ENCODE results near the gene ASPRV1.

ASPRV1 gene

DNA sequence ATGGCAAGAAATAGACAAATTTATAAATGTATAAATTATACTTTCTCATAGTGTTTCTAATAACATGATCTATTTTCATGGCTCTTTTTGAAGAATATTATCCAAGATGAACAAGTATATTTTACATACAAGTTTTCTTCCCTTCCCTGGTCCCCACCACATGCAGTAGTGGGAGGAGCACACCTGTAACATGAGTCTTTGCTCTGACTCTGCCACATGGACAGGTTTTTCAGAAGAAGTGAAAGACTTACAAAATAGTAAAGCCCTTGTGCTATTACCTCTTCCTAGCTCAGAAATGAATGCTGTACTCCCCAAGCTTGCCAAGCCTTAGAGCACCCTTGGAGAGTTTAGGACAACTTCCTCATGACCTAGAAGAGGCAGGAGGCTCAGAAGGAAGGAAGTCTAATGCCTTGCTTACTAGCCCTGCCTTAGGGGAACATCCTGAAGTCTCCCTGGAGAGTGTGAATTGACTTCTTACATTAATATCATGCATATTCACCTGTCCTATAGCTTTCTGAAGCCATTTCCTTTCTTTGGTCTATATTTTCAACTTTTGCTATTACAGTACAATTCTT, 28.1 kb downstream of the ASPRV1 start:
- Histone ChIP-seq H3K36me3 (ENCODE audit: control insufficient read depth, low read depth, low read length) (peaks cover 3% of the 10 kb centered on the region), H3K4me1 (ENCODE audit: control insufficient read depth, low read depth, low read length) (no peaks in the 10 kb centered on the region), H3K27ac (ENCODE audit: low read length) (no peak overlapping the region), H3K9me3 (ENCODE audit: control insufficient read depth, low read depth, low read length) (no peaks in the 10 kb centered on the region), H3K27me3 (ENCODE audit: control insufficient read depth, insufficient read depth, low read length) (no peaks in the 10 kb centered on the region), H3K4me3 (ENCODE audit: low read length) (no peak overlapping the region), H3K9ac (ENCODE audit: low read length) (no peak overlapping the region)

DNA sequence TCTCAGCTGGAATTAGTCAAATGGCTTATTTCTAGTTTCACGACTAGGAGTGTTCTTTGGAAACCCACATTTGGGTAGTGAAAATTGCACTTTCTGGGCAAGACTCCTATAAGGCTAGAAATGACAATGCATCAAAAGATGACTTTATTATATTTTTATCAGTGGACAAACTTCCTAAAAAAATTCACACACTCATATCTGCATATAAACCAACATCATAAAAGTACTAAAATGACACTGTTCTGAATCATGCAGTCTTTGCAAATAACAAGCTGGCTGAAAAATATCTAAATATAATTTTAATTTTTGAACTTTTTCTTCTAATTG, 28.9 kb downstream of the ASPRV1 start:
- no peak overlapping the region for H3K27ac ChIP-seq (ENCODE audit: low read length)
- no peaks in the 10 kb centered on the region for H3K27me3 ChIP-seq (ENCODE audit: control insufficient read depth, insufficient read depth, low read length)
- H3K36me3 ChIP-seq (ENCODE audit: control insufficient read depth, low read depth, low read length): no peaks in the 10 kb centered on the region
- H3K4me3 ChIP-seq (ENCODE audit: low read length): no peak overlapping the region
- no peaks in the 10 kb centered on the region for H3K4me1 ChIP-seq (ENCODE audit: control insufficient read depth, low read depth, low read length)
- no peak overlapping the region for H3K9ac ChIP-seq (ENCODE audit: low read length)
- H3K9me3 ChIP-seq (ENCODE audit: control insufficient read depth, low read depth, low read length): no peaks in the 10 kb centered on the region

DNA sequence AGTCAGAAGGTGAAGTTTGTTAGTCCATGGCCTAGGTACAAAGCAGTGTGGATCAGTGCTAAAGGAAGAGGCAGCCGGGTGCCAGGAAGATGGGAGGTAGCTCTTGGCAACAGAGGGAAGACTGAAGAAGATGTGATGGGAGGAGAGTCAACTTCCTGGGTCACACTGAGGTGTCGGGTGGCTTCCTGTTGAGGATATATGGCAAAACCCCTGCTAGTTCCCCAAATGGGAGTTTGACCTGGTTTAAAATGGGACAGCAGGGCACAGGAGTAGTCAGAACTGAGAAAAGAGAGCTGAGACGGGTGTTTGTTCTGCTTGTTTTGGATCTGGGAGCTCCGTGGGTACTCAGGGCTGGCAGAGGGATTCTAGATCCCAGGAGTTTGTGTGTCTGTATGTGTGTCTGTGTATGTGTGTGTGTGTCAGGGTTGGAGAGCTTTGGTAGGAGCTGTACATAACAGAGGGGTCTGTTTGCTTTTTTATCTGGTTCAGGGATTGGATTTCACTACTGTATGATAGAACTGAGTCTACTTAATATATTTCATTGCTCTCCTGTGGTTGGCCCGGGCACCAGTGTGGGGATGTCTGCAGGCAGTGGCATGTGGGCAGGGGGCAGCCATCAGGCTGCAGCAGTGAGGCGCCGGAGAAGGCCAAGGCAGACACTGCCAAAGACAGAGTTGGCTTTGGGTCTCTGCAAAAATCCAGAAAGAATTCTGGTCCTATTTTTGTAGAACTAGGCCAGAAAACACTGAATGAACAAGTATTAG, 29.4 kb downstream of the ASPRV1 start:
- Histone ChIP-seq H3K27me3 (ENCODE audit: control insufficient read depth, insufficient read depth, low read length) (no peaks in the 10 kb centered on the region), H3K4me3 (ENCODE audit: low read length) (no peak overlapping the region), H3K27ac (ENCODE audit: low read length) (no peak overlapping the region), H3K36me3 (ENCODE audit: control insufficient read depth, low read depth, low read length) (no peaks in the 10 kb centered on the region), H3K4me1 (ENCODE audit: control insufficient read depth, low read depth, low read length) (no peaks in the 10 kb centered on the region), H3K9ac (ENCODE audit: low read length) (no peak overlapping the region), H3K9me3 (ENCODE audit: control insufficient read depth, low read depth, low read length) (no peaks in the 10 kb centered on the region)

DNA sequence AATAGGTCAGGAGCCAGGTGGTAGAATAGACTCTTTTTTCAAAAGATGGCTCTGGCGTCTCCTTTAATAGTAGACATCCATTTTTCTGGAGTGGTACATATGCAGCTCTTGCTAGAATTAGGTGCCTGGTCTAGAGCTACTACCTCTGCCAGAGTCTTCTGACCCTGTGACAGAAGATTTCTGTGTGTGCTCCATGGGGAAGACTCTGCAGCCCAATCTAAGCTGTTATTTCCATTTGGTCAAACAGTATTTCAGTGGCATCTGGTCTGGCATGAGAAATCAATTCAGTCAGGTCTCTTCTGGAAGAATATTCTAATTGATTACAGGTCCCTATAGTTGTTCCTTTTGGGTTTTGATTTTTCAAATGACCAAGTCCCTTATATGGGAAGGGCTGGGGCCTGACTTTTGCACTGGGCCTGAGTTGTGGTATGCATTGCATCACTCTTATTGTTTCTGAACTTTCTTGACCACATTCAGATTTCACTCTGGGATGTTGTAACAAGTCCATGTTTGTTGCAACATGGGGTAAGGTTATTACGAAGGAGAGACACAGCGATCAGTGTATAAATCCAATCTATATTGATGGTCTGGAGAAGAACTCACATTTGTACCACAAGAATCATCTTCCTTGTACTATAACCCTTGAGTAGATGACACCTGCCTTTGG, 34.4 kb downstream of the ASPRV1 start:
- H3K9ac ChIP-seq (ENCODE audit: low read length): no peak overlapping the region
- H3K36me3 ChIP-seq (ENCODE audit: control insufficient read depth, low read depth, low read length): no peaks in the 10 kb centered on the region
- H3K27ac ChIP-seq (ENCODE audit: low read length): no peak overlapping the region
- no peaks in the 10 kb centered on the region for H3K4me1 ChIP-seq (ENCODE audit: control insufficient read depth, low read depth, low read length)
- no peak overlapping the region for H3K4me3 ChIP-seq (ENCODE audit: low read length)
- H3K27me3 ChIP-seq (ENCODE audit: control insufficient read depth, insufficient read depth, low read length): no peaks in the 10 kb centered on the region
- H3K9me3 ChIP-seq (ENCODE audit: control insufficient read depth, low read depth, low read length): no peaks in the 10 kb centered on the region

DNA sequence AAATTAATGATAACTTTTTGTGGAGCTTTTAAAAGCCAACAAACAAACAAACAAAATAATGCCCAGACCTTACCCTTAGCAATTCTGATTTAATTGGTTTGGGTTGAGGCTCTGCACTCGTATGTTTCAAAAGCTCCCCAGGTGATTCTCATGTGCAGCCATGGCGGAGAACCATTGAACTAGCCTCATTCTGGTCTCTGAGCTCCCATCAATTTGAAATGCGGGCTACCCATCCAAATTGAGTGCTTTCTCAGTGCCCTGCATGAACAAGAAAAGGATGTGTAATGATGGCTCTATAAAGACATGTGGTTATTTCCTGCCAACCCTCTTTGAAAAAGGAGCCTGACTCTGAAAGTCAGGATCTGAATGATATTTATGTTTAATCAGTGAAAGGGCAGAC, 38.3 kb downstream of the ASPRV1 start:
- H3K4me1 ChIP-seq (ENCODE audit: control insufficient read depth, low read depth, low read length): no peaks in the 10 kb centered on the region

DNA sequence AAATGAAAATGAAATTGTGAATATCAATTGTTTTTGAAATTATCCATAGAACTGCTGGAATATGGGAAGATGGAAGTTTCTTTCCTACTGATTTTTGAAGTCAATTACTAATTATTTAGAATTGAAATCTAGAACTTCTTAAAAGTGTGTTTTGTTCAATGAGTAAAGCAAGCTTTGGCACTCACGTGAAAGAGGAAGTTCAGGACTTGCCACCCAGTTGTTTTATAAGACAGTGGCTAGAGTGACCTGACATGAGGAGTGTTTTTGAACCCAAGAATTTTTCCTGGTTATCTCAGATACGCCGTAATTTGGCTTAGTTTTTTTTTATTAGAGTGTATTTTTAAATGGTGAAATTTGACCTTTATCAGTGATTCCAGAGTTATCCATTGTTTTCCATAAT, 43.0 kb downstream of the ASPRV1 start:
- Histone ChIP-seq H3K4me3 (ENCODE audit: low read length) (no peak overlapping the region), H3K9me3 (ENCODE audit: control insufficient read depth, low read depth, low read length) (no peaks in the 10 kb centered on the region), H3K27ac (ENCODE audit: low read length) (no peak overlapping the region), H3K36me3 (ENCODE audit: control insufficient read depth, low read depth, low read length) (no peaks in the 10 kb centered on the region), H3K27me3 (ENCODE audit: control insufficient read depth, insufficient read depth, low read length) (peaks cover 8% of the 10 kb centered on the region), H3K4me1 (ENCODE audit: control insufficient read depth, low read depth, low read length) (no peaks in the 10 kb centered on the region), H3K9ac (ENCODE audit: low read length) (no peak overlapping the region)

More for the DNA sequence above, 38.3 kb downstream of the ASPRV1 start:
- Histone ChIP-seq H3K9me3 (ENCODE audit: control insufficient read depth, low read depth, low read length) (no peaks in the 10 kb centered on the region), H3K27me3 (ENCODE audit: control insufficient read depth, insufficient read depth, low read length) (no peaks in the 10 kb centered on the region), H3K9ac (ENCODE audit: low read length) (no peak overlapping the region), H3K4me3 (ENCODE audit: low read length) (no peak overlapping the region), H3K27ac (ENCODE audit: low read length) (no peak overlapping the region), H3K36me3 (ENCODE audit: control insufficient read depth, low read depth, low read length) (no peaks in the 10 kb centered on the region)

DNA sequence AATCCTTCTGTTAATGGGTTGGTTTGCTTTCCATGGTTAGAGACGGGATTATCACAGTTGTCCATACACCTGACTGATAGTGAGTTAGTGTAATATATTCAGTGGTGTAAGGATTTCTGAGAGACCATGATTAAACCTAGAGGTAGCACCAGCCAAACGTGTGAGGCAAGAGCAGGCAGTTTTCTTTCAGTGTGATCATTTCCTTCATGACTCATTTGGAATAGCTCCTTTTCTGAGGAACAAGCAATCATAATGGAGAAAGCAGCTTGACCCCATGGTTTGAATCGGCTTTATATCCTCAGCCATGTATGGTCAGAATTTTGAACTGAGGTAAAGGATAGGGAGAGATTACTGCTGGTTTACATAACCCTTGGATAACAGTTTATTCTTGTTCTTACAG, 43.6 kb downstream of the ASPRV1 start:
- H3K4me1 ChIP-seq (ENCODE audit: control insufficient read depth, low read depth, low read length): no peaks in the 10 kb centered on the region
- no peak overlapping the region for H3K27ac ChIP-seq (ENCODE audit: low read length)
- H3K9me3 ChIP-seq (ENCODE audit: control insufficient read depth, low read depth, low read length): no peaks in the 10 kb centered on the region
- peaks cover 8% of the 10 kb centered on the region for H3K27me3 ChIP-seq (ENCODE audit: control insufficient read depth, insufficient read depth, low read length)
- H3K9ac ChIP-seq (ENCODE audit: low read length): no peak overlapping the region
- H3K36me3 ChIP-seq (ENCODE audit: control insufficient read depth, low read depth, low read length): no peaks in the 10 kb centered on the region
- H3K4me3 ChIP-seq (ENCODE audit: low read length): no peak overlapping the region

DNA sequence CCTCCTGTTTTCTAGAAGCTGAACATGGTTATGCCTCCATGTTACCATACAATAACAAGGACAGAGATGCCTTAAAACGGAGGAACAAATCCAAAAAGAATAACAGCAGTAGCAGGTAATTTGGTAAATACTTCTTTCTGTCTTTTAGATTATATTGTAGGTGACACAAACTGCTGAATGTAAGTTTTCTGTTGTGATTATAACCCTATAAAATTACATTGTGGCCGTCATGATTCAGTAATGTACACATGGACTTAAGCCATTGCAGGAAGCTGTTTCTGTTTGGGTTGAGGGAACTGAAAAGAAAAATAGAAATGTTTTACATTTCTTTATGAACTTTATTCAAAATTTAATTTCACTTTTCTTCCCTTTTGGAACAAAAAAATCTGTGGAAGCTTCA, 45.3 kb downstream of the ASPRV1 start:
- H3K4me3 ChIP-seq (ENCODE audit: low read length): peak overlapping the region; percentile 68
- no peak overlapping the region for H3K27ac ChIP-seq (ENCODE audit: low read length)
- H3K27me3 ChIP-seq (ENCODE audit: control insufficient read depth, insufficient read depth, low read length): peaks cover 8% of the 10 kb centered on the region
- H3K4me1 ChIP-seq (ENCODE audit: control insufficient read depth, low read depth, low read length): no peaks in the 10 kb centered on the region
- no peak overlapping the region for H3K9ac ChIP-seq (ENCODE audit: low read length)
- no peaks in the 10 kb centered on the region for H3K9me3 ChIP-seq (ENCODE audit: control insufficient read depth, low read depth, low read length)
- no peaks in the 10 kb centered on the region for H3K36me3 ChIP-seq (ENCODE audit: control insufficient read depth, low read depth, low read length)

DNA sequence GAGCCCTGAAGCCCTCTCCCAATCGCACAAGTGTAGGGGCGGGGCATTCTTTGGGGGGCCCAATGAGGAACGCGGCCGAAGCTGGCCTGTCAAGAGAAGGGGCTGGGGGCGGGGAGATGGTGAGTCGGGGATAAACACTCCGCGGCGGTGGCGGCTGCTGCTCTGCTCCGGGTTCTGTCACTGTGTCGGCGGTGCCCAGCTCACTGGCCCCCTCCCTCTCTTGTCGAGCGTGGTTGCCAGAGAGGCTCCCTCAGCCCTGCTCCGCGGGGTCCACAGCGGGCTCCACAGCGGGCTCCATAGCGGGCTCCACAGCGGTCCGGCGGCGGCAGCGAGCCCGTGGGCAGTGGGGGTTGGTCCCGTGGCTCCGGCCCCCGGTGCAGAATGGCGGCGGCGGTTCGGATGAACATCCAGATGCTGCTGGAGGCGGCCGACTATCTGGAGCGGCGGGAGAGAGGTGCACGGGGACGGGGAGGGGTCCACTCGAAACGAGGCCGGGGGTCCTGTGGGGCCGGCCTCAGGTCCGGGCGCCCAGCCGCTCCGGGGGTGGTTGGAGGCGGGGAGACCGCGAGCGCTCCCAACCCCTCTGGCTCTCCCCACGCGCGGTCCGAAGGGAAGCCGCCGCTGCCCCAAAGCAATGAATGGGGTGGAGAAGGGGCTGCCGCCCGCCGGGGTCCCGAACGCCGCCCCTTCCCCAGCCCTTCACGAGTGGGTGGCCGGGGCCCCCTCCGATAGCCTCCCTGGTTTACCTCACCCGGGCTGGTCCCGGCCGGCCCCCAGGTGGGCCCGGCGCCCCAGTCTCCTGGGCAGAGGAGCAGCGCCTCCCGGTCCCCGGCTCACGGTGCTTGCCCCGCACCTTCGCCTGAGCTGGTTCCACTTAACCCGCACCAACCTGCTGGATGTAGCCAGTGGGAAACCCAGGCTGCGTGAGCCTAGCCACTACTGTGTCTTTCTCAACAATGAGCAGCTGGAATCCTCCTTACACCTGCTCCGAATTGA, 46.2 kb downstream of the ASPRV1 start, which contains the start of gene MXD1:
TSS of gene MXD1 (plus strand) at position 160 of the 996 bp plus-strand sequence. CDS start at position 382, 222 bp downstream.
- Histone ChIP-seq H3K36me3 (ENCODE audit: control insufficient read depth, low read depth, low read length) (no peaks in the 10 kb centered on the region), H3K4me3 (ENCODE audit: low read length) (peak within 1 kb of the TSS; percentile 72), H3K4me1 (ENCODE audit: control insufficient read depth, low read depth, low read length) (no peaks in the 10 kb centered on the region), H3K27ac (ENCODE audit: low read length) (peak within 1 kb of the TSS; percentile 90), H3K9me3 (ENCODE audit: control insufficient read depth, low read depth, low read length) (no peaks in the 10 kb centered on the region), H3K9ac (ENCODE audit: low read length) (peak within 1 kb of the TSS; percentile 97), H3K27me3 (ENCODE audit: control insufficient read depth, insufficient read depth, low read length) (peaks cover 8% of the 10 kb centered on the region)

DNA sequence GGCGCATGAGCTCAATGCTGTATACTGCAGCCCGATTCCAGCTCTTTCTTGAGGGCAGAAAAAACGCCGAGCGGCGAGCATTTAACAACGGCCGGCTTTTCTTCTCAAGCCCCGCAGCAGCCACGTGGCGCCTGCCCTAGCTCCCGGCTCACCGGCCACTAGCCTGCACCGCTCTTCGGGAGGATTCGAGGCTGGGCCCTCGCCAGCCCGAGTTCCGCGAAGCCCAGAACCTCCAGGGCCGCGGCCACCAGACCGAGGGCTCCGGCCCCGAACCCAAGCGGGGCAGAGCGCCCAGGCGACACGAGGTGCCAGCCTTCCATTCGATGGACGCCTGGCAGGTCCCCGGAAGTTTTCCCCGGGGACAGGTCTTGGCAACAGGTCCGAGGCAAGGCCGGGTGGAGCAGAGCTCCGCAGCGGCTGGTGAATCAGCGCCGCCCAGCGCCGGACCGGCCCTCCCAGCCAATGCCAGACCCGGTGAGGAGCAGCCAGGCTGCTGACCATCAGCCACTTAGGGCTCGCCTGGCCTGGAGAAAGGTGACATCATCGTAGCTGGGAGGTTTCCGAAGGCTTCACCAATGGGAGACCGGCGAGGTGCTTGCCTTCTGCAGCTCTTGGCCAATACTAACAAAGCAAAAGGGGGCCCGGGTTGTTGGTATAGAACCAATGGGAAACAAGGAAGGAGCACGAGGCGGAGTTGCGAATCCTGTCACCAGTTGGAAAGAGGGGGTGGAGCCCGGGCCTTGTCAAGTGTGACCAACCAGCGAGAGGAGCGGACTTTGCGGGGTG, 47.1 kb downstream of the ASPRV1 start:
- Histone ChIP-seq H3K9me3 (ENCODE audit: control insufficient read depth, low read depth, low read length) (no peaks in the 10 kb centered on the region), H3K36me3 (ENCODE audit: control insufficient read depth, low read depth, low read length) (peaks cover under 1% of the 10 kb centered on the region), H3K27ac (ENCODE audit: low read length) (peak overlapping the region; percentile 90), H3K4me1 (ENCODE audit: control insufficient read depth, low read depth, low read length) (no peaks in the 10 kb centered on the region), H3K9ac (ENCODE audit: low read length) (peak overlapping the region; percentile 97), H3K4me3 (ENCODE audit: low read length) (peak overlapping the region; percentile 72), H3K27me3 (ENCODE audit: control insufficient read depth, insufficient read depth, low read length) (peaks cover 8% of the 10 kb centered on the region)

Data from iPS-18a (cell line).